HCT116 (cell line): Measurements from ENCODE around the gene SLC46A3. TPM values are rescaled to one million over a fixed set of nuclear protein-coding genes. Genes with fewer than 3 reads are reported as not detected.
"Not testable (repeated sequence)": the region's sequence is repeated elsewhere in the genome, so short reads cannot be mapped to it uniquely, and the experiment has no call there.

Experiments
- ATAC-seq: fragments of 200-7000 bp; cut with Tn5 transposase; 2 replicates; pipeline ENCODE4 v1.9.1; 2020; ENCODE audit warnings: mild to moderate bottlenecking, moderate library complexity
- BruUV-seq: library from RNA; stranded (reverse); fragments of 400-500 nt; replicated peaks from 2 replicates; lab custom pipeline; 2021; lab: Mats Ljungman, UMichigan
- CTCF ChIA-PET: fragments of 300-600 bp; sonication (Branson Sonifier 250); formaldehyde crosslinking; loops from one replicate; lab custom pipeline; 2021; ENCODE audit warnings: antibody characterized with exemption; lab: Charles Lee
- POLR2A ChIA-PET: fragments of 300-600, 350-600 bp; sonication (Branson Sonifier 250); formaldehyde crosslinking; loops from one replicate; lab custom pipeline; 2021; ENCODE audit warnings: antibody characterized with exemption; lab: Charles Lee
- RAD21 ChIA-PET, 2 experiments: fragments of 300-600 bp; sonication (Branson Sonifier 250); formaldehyde crosslinking; loops; one replicate each; lab custom pipeline; 2023; ENCODE audit warnings: low total read pairs in 2 of 2; ENCODE audit not compliant: uncharacterized antibody in 2 of 2, unreplicated experiment in 2 of 2, low non-redundant PET in 1 of 2; lab: Charles Lee
- DNase-seq: peaks from one replicate; pipeline ENCODE4 v3.0.0-alpha.2; 2010; ENCODE audit warnings: low read depth, low spot score
- H2AFZ ChIP-seq: fragments of 200-600 bp; shearing (Covaris generic), sonication (generic); 2 replicates; pipeline ENCODE4 v1.6.1; 2017; ENCODE audit warnings: low read depth, mixed run types, mixed read lengths, antibody characterized with exemption, low read length; ENCODE audit not compliant: poor library complexity, severe bottlenecking
- H3K27ac ChIP-seq: 2 replicates; pipeline ENCODE4 v1.5.1; 2012; ENCODE audit warnings: low read depth, low read length
- H3K27me3 ChIP-seq: fragments of 200-600 bp; sonication (generic); 2 replicates; pipeline ENCODE4 v1.6.1; 2016; ENCODE audit warnings: mixed run types, low read length, mixed read lengths; ENCODE audit not compliant: insufficient read depth
- H3K36me3 ChIP-seq, 2 experiments: fragments of 200-500 bp in 1 of 2; fragments of 200-600 bp in 1 of 2; sonication (Bioruptor generic) in 1 of 2; sonication (generic) in 1 of 2; 2 replicates each; pipeline versions ENCODE4 v1.5.1 to v1.6.1; 2014 to 2016; ENCODE audit warnings: low read length in 2 of 2, inconsistent platforms in 1 of 2, mixed read lengths in 1 of 2, mixed run types in 1 of 2; ENCODE audit not compliant: insufficient read depth in 2 of 2, control insufficient read depth in 1 of 2
- H3K4me1 ChIP-seq, 2 experiments: fragments of 200-600 bp in 1 of 2; sonication (generic) in 1 of 2; 2 replicates each; pipeline versions ENCODE4 v1.5.1 to v1.6.1; 2012 to 2017; ENCODE audit warnings: low read length in 2 of 2, inconsistent platforms in 1 of 2, mild to moderate bottlenecking in 1 of 2, mixed read lengths in 1 of 2, mixed run types in 1 of 2, moderate library complexity in 1 of 2; ENCODE audit not compliant: insufficient read depth in 2 of 2, control insufficient read depth in 1 of 2
- H3K4me2 ChIP-seq: fragments of 200-600 bp; sonication (generic); 2 replicates; pipeline ENCODE4 v1.6.1; 2017; ENCODE audit warnings: mixed run types, low read length, mixed read lengths
- H3K4me3 ChIP-seq, 2 experiments: fragments of 200-600 bp in 1 of 2; sonication (generic) in 1 of 2; replicated peaks in 1 of 2; 2 replicates each; pipeline ENCODE4 v1.5.1; 2011 to 2016; ENCODE audit warnings: low read length in 2 of 2, control low read depth in 1 of 2, low read depth in 1 of 2, mild to moderate bottlenecking in 1 of 2, mixed read lengths in 1 of 2, mixed run types in 1 of 2
- H3K79me2 ChIP-seq: fragments of 200-600 bp; sonication (generic); 2 replicates; pipeline ENCODE4 v1.6.1; 2017; ENCODE audit warnings: mild to moderate bottlenecking, mixed run types, low read length, moderate library complexity, mixed read lengths; ENCODE audit not compliant: insufficient read depth
- H3K9ac ChIP-seq: fragments of 200-600 bp; sonication (generic); 2 replicates; pipeline ENCODE4 v1.6.1; 2016; ENCODE audit warnings: low read length, mixed read lengths
- H3K9me2 ChIP-seq: fragments of 200-600 bp; sonication (generic), shearing (Covaris generic); 2 replicates; pipeline ENCODE4 v1.6.1; 2017; ENCODE audit warnings: mixed run types, mild to moderate bottlenecking, moderate library complexity; ENCODE audit not compliant: insufficient read depth
- H3K9me3 ChIP-seq, 2 experiments: fragments of 200-500 bp in 1 of 2; fragments of 200-600 bp in 1 of 2; sonication (Bioruptor generic) in 1 of 2; sonication (generic) in 1 of 2; 2 replicates each; pipeline ENCODE4 v1.6.1; 2014 to 2017; ENCODE audit warnings: low read length in 2 of 2, mixed read lengths in 2 of 2, inconsistent platforms in 1 of 2, low read depth in 1 of 2, mild to moderate bottlenecking in 1 of 2, mixed run types in 1 of 2, moderate library complexity in 1 of 2; ENCODE audit not compliant: control insufficient read depth in 1 of 2, insufficient read depth in 1 of 2
- H4K20me1 ChIP-seq: fragments of 200-600 bp; sonication (generic), shearing (Covaris generic); 2 replicates; pipeline ENCODE4 v1.6.1; 2017; ENCODE audit warnings: mixed run types, mild to moderate bottlenecking, moderate library complexity; ENCODE audit not compliant: insufficient read depth
- EGR1 ChIP-seq: IDR thresholded peaks from 2 replicates; pipeline ENCODE4 v1.6.1; 2012; ENCODE audit warnings: low read depth
- ELF1 ChIP-seq: IDR thresholded peaks from 2 replicates; pipeline ENCODE4 v1.6.1; 2012; ENCODE audit warnings: low read depth, borderline replicate concordance
- EZH2 ChIP-seq: fragments of 200-600 bp; sonication (generic); IDR thresholded peaks from 2 replicates; pipeline ENCODE4 v1.6.1; 2017; ENCODE audit warnings: antibody characterized with exemption, mixed run types
- EZH2phosphoT487 ChIP-seq: fragments of 200-600 bp; IDR thresholded peaks from 2 replicates; pipeline ENCODE4 v1.6.1; 2018; ENCODE audit warnings: antibody characterized with exemption, borderline replicate concordance
- FOSL1 ChIP-seq: IDR thresholded peaks from 2 replicates; pipeline ENCODE4 v1.6.1; 2012; ENCODE audit warnings: low read depth
- POLR2AphosphoS5 ChIP-seq: IDR thresholded peaks from 2 replicates; pipeline ENCODE4 v1.6.1; 2011; ENCODE audit warnings: mild to moderate bottlenecking, low read depth, low read length, moderate library complexity
- RAD21 ChIP-seq: IDR thresholded peaks from 2 replicates; pipeline ENCODE4 v1.6.1; 2012; ENCODE audit warnings: low read depth, mild to moderate bottlenecking
- ZFX ChIP-seq: fragments of 450-650 bp; IDR thresholded peaks from 2 replicates; pipeline ENCODE4 v1.6.1; 2017
- ZNF274 ChIP-seq: fragments of 200-500 bp; sonication (Bioruptor generic); IDR thresholded peaks from 2 replicates; pipeline ENCODE4 v1.6.1; 2014; ENCODE audit warnings: mild to moderate bottlenecking, low read depth, low read length, inconsistent platforms
- intact Hi-C: fragments of 100-400 bp; cut with micrococcal nuclease; formaldehyde crosslinking; loops from 2 replicates; pipeline ENCODE4 v1.10.0; 2022
- total RNA-seq: library from RNA; stranded (reverse); gene quantifications from one replicate; pipeline ENCODE4 v1.2.1, GENCODE V29; 2021; ENCODE audit not compliant: unreplicated experiment
- TF ChIP-seq, protein P1 (sequence below): IDR thresholded peaks from 2 replicates; pipeline ENCODE4 v1.6.1; 2012; ENCODE audit warnings: low read depth

SLC46A3 gene
- total RNA-seq, 1 experiment from 2014 or later, result 0.93 TPM

DNA sequence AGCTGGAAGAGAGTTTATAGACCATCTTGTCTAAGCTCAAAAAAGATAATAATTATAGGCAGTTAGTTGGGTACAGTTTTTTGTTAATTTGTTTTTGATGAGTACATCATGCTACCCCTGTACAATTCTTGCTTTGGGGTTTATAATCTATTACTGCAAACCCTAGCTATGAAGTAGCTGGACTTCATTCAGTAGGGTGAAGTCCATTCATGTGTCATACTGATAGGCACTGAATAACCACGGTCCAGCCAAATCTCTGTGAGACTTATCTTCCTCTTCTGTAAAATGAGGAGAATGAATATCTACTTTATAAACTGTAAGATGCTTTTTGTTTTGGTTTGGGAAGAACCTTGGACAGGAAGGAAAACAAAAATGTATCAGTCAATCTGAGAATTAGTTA lies 19.5 kb downstream of the SLC46A3 start:
- POLR2A ChIA-PET, result interaction anchor here (0.9 kb wide), 1 partner anchor 19 kb away, joined by 3 read pairs; the partner anchor contains the start of gene SLC46A3
- Histone ChIP-seq H3K9ac (no peak overlapping the region), H3K9me3 (no peaks in the 10 kb centered on the region), H4K20me1 (no peaks in the 10 kb centered on the region), H3K79me2 (no peaks in the 10 kb centered on the region), H2AFZ (no peak overlapping the region), H3K4me1 (no peaks in the 10 kb centered on the region), H3K27ac (no peak overlapping the region), H3K4me2 (no peak overlapping the region), H3K27me3 (peaks cover 4% of the 10 kb centered on the region; the same call in 1 of the 2 replicates), H3K36me3 (no peaks in the 10 kb centered on the region), H3K4me3 (no peak overlapping the region), H3K9me2 (no peaks in the 10 kb centered on the region)
- no TSS peak for BruUV-seq
- TF ChIP-seq RAD21 (no peak), ZFX (no peak)
- RAD21 ChIA-PET, result no interaction called here
- DNase-seq (no peak), ATAC-seq (no peak)
- intact Hi-C loops, result no loop called here
- CTCF ChIA-PET, result no interaction called here

DNA sequence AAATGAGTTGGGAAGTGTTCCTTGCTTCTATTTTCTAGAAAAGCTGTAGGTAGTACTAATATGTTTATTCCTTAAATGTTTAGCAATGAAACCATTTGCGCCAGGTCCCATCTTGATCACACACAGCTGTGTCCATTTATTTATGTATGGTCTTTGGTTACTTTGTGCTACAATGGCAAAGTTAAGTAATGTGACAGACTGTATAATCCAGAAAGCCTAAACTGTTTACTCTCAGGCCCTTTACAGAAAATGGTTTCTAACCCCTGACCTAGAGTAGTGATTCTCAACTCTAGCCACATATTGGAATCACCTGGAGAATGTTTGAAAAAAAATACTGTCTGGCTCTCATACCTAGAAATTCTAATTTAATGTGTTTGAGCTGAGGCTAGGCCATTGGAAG lies 21.3 kb downstream of the SLC46A3 start:
- Histone ChIP-seq H3K9me2 (no peaks in the 10 kb centered on the region), H2AFZ (no peak overlapping the region), H4K20me1 (no peaks in the 10 kb centered on the region), H3K79me2 (no peaks in the 10 kb centered on the region), H3K36me3 (no peaks in the 10 kb centered on the region), H3K4me3 (no peak overlapping the region), H3K27me3 (peaks cover 4% of the 10 kb centered on the region; the same call in 1 of the 2 replicates), H3K9me3 (no peaks in the 10 kb centered on the region), H3K4me1 (no peaks in the 10 kb centered on the region), H3K27ac (no peak overlapping the region), H3K4me2 (no peak overlapping the region), H3K9ac (no peak overlapping the region)
- ATAC-seq (no peak), DNase-seq (no peak)
- TF ChIP-seq EZH2 (no peak), FOSL1 (no peak), ZNF274 (no peak), ELF1 (no peak), RAD21 (no peak), POLR2AphosphoS5 (no peak), EZH2phosphoT487 (no peak), EGR1 (no peak)
- TF ChIP-seq, protein P1, sequence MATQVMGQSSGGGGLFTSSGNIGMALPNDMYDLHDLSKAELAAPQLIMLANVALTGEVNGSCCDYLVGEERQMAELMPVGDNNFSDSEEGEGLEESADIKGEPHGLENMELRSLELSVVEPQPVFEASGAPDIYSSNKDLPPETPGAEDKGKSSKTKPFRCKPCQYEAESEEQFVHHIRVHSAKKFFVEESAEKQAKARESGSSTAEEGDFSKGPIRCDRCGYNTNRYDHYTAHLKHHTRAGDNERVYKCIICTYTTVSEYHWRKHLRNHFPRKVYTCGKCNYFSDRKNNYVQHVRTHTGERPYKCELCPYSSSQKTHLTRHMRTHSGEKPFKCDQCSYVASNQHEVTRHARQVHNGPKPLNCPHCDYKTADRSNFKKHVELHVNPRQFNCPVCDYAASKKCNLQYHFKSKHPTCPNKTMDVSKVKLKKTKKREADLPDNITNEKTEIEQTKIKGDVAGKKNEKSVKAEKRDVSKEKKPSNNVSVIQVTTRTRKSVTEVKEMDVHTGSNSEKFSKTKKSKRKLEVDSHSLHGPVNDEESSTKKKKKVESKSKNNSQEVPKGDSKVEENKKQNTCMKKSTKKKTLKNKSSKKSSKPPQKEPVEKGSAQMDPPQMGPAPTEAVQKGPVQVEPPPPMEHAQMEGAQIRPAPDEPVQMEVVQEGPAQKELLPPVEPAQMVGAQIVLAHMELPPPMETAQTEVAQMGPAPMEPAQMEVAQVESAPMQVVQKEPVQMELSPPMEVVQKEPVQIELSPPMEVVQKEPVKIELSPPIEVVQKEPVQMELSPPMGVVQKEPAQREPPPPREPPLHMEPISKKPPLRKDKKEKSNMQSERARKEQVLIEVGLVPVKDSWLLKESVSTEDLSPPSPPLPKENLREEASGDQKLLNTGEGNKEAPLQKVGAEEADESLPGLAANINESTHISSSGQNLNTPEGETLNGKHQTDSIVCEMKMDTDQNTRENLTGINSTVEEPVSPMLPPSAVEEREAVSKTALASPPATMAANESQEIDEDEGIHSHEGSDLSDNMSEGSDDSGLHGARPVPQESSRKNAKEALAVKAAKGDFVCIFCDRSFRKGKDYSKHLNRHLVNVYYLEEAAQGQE, result no peak
- no TSS peak for BruUV-seq
- intact Hi-C loops, result no loop called here
- ChIA-PET RAD21 (interaction anchor here in 1 of 2 experiments (0.6 kb wide), 1 partner anchor 202 kb away, joined by 3 read pairs; no protein-coding TSS in a partner anchor), POLR2A (no interaction called here), CTCF (no interaction called here)

DNA sequence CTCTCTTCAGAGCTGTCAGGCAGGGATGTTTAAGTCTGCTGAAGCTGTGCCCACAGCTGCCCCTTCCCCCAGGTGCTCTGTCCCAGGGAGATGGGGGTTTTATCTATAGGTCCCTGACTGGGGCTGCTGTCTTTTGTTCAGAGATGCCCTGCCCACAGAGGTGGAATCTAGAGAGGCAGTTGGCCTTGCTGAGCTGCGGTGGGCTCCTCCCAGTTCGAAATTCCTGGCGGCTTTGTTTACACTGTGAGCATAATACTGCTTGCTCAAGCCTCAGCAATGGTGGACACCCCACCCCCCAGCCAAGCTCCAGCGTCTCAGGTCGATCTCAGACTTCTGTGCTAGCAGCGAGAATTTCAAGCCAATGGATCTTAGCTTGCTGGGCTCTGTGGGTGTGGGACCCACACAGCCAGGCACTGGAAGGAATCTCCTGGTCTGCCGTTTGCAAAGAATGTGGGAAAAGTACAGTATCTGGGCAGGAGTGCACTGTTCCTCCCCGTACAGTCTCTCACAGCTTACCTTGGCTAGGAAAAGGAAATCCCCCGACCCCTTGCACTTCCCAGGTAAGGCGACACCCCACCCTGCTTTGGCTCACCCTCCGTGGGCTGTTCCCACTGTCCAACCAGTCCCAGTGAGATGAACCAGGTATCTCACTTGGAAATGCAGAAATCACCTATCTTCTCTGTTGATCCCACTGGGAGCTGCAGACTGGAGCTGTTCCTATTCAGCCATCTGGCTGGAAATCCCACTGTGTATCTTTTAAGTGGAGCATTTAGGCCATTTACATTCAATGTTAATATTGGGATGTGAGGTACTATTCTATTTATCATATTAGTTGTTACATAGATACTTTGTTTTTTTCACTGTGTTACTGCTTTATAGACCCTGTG lies 24.9 kb downstream of the SLC46A3 start:
- DNase-seq, CTCF ChIA-PET, H2AFZ ChIP-seq, POLR2A ChIA-PET, BruUV-seq, ATAC-seq, H3K9ac ChIP-seq, H3K79me2 ChIP-seq, intact Hi-C loops, H3K36me3 ChIP-seq, H4K20me1 ChIP-seq, H3K4me3 ChIP-seq, H3K4me1 ChIP-seq, H3K27me3 ChIP-seq, H3K9me3 ChIP-seq, H3K9me2 ChIP-seq, H3K27ac ChIP-seq, RAD21 ChIA-PET, H3K4me2 ChIP-seq: not testable (repeated sequence)
